ENCODE results near the gene NANOS3. TPM values are rescaled to one million over a fixed set of nuclear protein-coding genes. Genes with fewer than 3 reads are reported as not detected.

NANOS3 gene
- total and polyA plus RNA-seq, 2 of the 13 experiments (the other 11 are each of a cell fraction or from before 2014, with no cell fraction given), result 0.21 TPM; not detected in 1

DNA sequence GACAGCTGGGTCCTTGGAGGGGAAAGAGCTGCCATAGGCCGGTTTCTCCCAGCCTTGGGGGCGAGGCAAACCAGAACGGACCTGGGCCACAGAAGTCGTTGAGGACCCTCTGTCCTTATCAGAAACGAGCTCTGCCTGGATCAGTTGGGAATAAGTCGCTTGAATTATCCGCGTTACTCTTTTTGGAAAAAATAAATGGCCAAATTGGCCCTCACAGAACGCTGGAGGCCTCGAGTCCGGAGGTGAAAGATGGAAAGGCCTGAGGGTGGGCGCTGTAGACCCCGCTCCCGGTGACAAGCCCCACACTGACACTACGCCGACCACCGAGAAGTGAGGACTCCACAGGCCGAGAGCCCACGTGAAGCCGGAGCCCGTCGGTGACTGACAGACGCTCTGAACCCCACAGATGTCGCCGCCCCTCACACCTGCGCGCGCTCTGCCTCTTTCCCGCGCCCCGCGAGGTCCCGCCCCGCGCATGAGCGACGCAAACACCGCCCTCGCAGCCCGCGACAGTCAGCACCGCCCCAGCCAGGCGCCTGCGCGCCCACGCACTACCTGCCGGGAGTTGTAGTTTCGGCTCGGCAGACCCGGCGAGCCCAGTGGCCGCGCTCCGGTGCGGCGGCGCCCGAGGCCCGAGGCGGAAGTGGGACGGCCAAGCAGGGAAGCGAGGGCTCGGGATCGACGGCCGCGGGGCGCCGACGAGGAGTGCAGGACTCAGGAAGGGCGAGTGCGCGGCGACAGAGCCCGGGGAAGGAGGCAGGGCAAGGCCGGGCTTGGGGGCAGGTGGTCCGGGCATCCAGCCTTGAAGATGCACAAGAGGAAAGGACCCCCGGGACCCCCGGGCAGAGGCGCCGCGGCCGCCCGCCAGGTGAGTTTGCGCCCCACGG lies 28.9 kb downstream of the NANOS3 start, which contains the start of the genes BRME1 and CC2D1A (continued):
- TF ChIP-seq, protein P1, sequence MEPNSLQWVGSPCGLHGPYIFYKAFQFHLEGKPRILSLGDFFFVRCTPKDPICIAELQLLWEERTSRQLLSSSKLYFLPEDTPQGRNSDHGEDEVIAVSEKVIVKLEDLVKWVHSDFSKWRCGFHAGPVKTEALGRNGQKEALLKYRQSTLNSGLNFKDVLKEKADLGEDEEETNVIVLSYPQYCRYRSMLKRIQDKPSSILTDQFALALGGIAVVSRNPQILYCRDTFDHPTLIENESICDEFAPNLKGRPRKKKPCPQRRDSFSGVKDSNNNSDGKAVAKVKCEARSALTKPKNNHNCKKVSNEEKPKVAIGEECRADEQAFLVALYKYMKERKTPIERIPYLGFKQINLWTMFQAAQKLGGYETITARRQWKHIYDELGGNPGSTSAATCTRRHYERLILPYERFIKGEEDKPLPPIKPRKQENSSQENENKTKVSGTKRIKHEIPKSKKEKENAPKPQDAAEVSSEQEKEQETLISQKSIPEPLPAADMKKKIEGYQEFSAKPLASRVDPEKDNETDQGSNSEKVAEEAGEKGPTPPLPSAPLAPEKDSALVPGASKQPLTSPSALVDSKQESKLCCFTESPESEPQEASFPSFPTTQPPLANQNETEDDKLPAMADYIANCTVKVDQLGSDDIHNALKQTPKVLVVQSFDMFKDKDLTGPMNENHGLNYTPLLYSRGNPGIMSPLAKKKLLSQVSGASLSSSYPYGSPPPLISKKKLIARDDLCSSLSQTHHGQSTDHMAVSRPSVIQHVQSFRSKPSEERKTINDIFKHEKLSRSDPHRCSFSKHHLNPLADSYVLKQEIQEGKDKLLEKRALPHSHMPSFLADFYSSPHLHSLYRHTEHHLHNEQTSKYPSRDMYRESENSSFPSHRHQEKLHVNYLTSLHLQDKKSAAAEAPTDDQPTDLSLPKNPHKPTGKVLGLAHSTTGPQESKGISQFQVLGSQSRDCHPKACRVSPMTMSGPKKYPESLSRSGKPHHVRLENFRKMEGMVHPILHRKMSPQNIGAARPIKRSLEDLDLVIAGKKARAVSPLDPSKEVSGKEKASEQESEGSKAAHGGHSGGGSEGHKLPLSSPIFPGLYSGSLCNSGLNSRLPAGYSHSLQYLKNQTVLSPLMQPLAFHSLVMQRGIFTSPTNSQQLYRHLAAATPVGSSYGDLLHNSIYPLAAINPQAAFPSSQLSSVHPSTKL (CRISPR knock-in tag; IDR thresholded peaks at IDR 0.05), result no peak
- TF ChIP-seq ZNF33A (CRISPR knock-in tag; IDR thresholded peaks at IDR 0.05; ENCODE audit: borderline replicate concordance) (no peak), GATAD2A (CRISPR knock-in tag; IDR thresholded peaks at IDR 0.05) (no peak), ZNF766 (CRISPR knock-in tag; IDR thresholded peaks at IDR 0.05; ENCODE audit: borderline replicate concordance) (peak; percentile 83; the same call in 1 of the 2 replicates), SNAI1 (CRISPR knock-in tag; IDR thresholded peaks at IDR 0.05; ENCODE audit: borderline replicate concordance) (no peak), PAWR (CRISPR knock-in tag; IDR thresholded peaks at IDR 0.05; ENCODE audit: borderline replicate concordance) (no peak), FOXA3 (CRISPR knock-in tag; IDR thresholded peaks at IDR 0.05) (peak; percentile 55), ZNF235 (CRISPR knock-in tag; IDR thresholded peaks at IDR 0.05; ENCODE audit: borderline replicate concordance) (no peak), ZNF878 (CRISPR knock-in tag; IDR thresholded peaks at IDR 0.05) (no peak), RNF2 (conservative IDR thresholded peaks at IDR 0.05; ENCODE audit: low read depth) (peak; percentile 85), ZNF3 (CRISPR knock-in tag; IDR thresholded peaks at IDR 0.05) (no peak), ZSCAN21 (CRISPR knock-in tag; IDR thresholded peaks at IDR 0.05; ENCODE audit: borderline replicate concordance) (peak; percentile 80), ZNF720 (CRISPR knock-in tag; IDR thresholded peaks at IDR 0.05) (no peak), KDM5B (CRISPR knock-in tag; IDR thresholded peaks at IDR 0.05; ENCODE audit: borderline replicate concordance) (peak; percentile 94), SNRNP70 (IDR thresholded peaks at IDR 0.05; ENCODE audit: low read depth, low read length) (no peak)
- TF ChIP-seq, protein P2, sequence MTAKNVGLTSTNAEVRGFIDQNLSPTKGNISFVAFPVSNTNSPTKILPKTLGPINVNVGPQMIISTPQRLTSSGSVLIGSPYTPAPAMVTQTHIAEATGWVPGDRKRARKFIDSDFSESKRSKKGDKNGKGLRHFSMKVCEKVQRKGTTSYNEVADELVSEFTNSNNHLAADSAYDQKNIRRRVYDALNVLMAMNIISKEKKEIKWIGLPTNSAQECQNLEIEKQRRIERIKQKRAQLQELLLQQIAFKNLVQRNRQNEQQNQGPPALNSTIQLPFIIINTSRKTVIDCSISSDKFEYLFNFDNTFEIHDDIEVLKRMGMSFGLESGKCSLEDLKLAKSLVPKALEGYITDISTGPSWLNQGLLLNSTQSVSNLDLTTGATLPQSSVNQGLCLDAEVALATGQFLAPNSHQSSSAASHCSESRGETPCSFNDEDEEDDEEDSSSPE (CRISPR knock-in tag; IDR thresholded peaks at IDR 0.05), result peak; percentile 99
- TF ChIP-seq, protein P3, sequence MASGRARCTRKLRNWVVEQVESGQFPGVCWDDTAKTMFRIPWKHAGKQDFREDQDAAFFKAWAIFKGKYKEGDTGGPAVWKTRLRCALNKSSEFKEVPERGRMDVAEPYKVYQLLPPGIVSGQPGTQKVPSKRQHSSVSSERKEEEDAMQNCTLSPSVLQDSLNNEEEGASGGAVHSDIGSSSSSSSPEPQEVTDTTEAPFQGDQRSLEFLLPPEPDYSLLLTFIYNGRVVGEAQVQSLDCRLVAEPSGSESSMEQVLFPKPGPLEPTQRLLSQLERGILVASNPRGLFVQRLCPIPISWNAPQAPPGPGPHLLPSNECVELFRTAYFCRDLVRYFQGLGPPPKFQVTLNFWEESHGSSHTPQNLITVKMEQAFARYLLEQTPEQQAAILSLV (CRISPR knock-in tag; IDR thresholded peaks at IDR 0.05; ENCODE audit: borderline replicate concordance), result peak; percentile 94
- TF ChIP-seq, protein P4, sequence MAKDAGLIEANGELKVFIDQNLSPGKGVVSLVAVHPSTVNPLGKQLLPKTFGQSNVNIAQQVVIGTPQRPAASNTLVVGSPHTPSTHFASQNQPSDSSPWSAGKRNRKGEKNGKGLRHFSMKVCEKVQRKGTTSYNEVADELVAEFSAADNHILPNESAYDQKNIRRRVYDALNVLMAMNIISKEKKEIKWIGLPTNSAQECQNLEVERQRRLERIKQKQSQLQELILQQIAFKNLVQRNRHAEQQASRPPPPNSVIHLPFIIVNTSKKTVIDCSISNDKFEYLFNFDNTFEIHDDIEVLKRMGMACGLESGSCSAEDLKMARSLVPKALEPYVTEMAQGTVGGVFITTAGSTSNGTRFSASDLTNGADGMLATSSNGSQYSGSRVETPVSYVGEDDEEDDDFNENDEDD (CRISPR knock-in tag; IDR thresholded peaks at IDR 0.05; ENCODE audit: borderline replicate concordance), result peak; percentile 100

Data from HepG2 (cell line).